Neural progenitor cell (in vitro differentiated cells): ENCODE data around the gene DAP3. TPM values are rescaled to one million over a fixed set of nuclear protein-coding genes. Genes with fewer than 3 reads are reported as not detected.

ENCODE experiments used
- DNase-seq: peaks from one replicate; pipeline ENCODE4 v3.0.0-alpha.2; 2016; ENCODE audit warnings: low spot score
- H2AFZ ChIP-seq: fragments of 200-600 bp; sonication (generic); replicated peaks from 2 replicates; pipeline ENCODE4 v1.6.1; 2016; ENCODE audit warnings: antibody characterized with exemption
- H3F3A ChIP-seq: fragments of 200-600 bp; sonication (generic); 2 replicates; pipeline ENCODE4 v1.6.1; 2016; ENCODE audit warnings: antibody characterized with exemption, low read depth
- H3K27ac ChIP-seq: fragments of 200-600 bp; sonication (generic); 2 replicates; pipeline ENCODE4 v1.5.1; 2016; ENCODE audit warnings: mild to moderate bottlenecking
- H3K27me3 ChIP-seq: fragments of 200-600 bp; sonication (generic); 2 replicates; pipeline ENCODE4 v1.6.1; 2016; ENCODE audit warnings: mild to moderate bottlenecking, moderate library complexity
- H3K36me3 ChIP-seq: fragments of 200-600 bp; sonication (generic); 2 replicates; pipeline ENCODE4 v1.5.1; 2016
- H3K4me1 ChIP-seq: fragments of 200-600 bp; sonication (generic); 2 replicates; pipeline ENCODE4 v1.6.1; 2016; ENCODE audit warnings: mixed run types
- H3K4me2 ChIP-seq: fragments of 200-600 bp; sonication (generic); 2 replicates; pipeline ENCODE4 v1.6.1; 2016
- H3K4me3 ChIP-seq: fragments of 200-600 bp; sonication (generic); 2 replicates; pipeline ENCODE4 v1.5.1; 2016
- H3K79me2 ChIP-seq: fragments of 200-600 bp; sonication (generic); 2 replicates; pipeline ENCODE4 v1.6.1; 2016; ENCODE audit warnings: low read depth
- H3K9ac ChIP-seq: fragments of 200-600 bp; sonication (generic); 2 replicates; pipeline ENCODE4 v1.6.1; 2016
- H3K9me3 ChIP-seq: fragments of 200-600 bp; sonication (generic); 2 replicates; pipeline ENCODE4 v1.5.1; 2016; ENCODE audit warnings: low read depth
- H4K20me1 ChIP-seq: fragments of 200-600 bp; sonication (generic); 2 replicates; pipeline ENCODE4 v1.6.1; 2016; ENCODE audit warnings: low read depth
- H3K27ac Mint-ChIP-seq: 3 replicates; pipeline ENCODE4 v1.8.0; 2021; ENCODE audit warnings: mixed read lengths
- H3K27me3 Mint-ChIP-seq: 2 replicates; pipeline ENCODE4 v1.8.0; 2022; ENCODE audit warnings: low read depth, mild to moderate bottlenecking, inconsistent platforms, moderate library complexity, mixed read lengths; ENCODE audit not compliant: insufficient read depth
- H3K36me3 Mint-ChIP-seq: 3 replicates; pipeline ENCODE4 v1.8.0; 2021; ENCODE audit warnings: mixed read lengths
- H3K4me1 Mint-ChIP-seq: 3 replicates; pipeline ENCODE4 v1.8.0; 2021; ENCODE audit warnings: mixed read lengths
- H3K4me3 Mint-ChIP-seq: 3 replicates; pipeline ENCODE4 v1.8.0; 2021; ENCODE audit warnings: mild to moderate bottlenecking, moderate library complexity, mixed read lengths
- H3K9me3 Mint-ChIP-seq: 3 replicates; pipeline ENCODE4 v1.8.0; 2020; ENCODE audit warnings: mixed read lengths
- CTCF ChIP-seq: fragments of 200-600 bp; sonication (generic); IDR thresholded peaks from 2 replicates; pipeline ENCODE4 v1.5.1; 2017; ENCODE audit warnings: antibody characterized with exemption, mild to moderate bottlenecking
- EZH2 ChIP-seq: fragments of 200-600 bp; sonication (generic); IDR thresholded peaks from 2 replicates; pipeline ENCODE4 v1.6.1; 2017; ENCODE audit warnings: antibody characterized with exemption, mild to moderate bottlenecking, moderate library complexity
- EZH2phosphoT487 ChIP-seq: fragments of 200-600 bp; sonication (generic); IDR thresholded peaks from 2 replicates; pipeline ENCODE4 v1.6.1; 2017; ENCODE audit warnings: antibody characterized with exemption
- total RNA-seq: library from RNA; depleted of rRNA; stranded (reverse); fragments of >200 nt; gene quantifications from 2 replicates; pipeline ENCODE4 v1.2.3, GENCODE V29; 2015; ENCODE audit warnings: low replicate concordance

DAP3 gene
- total RNA-seq, 1 donor from 2014 or later, result 70.9 TPM

DNA sequence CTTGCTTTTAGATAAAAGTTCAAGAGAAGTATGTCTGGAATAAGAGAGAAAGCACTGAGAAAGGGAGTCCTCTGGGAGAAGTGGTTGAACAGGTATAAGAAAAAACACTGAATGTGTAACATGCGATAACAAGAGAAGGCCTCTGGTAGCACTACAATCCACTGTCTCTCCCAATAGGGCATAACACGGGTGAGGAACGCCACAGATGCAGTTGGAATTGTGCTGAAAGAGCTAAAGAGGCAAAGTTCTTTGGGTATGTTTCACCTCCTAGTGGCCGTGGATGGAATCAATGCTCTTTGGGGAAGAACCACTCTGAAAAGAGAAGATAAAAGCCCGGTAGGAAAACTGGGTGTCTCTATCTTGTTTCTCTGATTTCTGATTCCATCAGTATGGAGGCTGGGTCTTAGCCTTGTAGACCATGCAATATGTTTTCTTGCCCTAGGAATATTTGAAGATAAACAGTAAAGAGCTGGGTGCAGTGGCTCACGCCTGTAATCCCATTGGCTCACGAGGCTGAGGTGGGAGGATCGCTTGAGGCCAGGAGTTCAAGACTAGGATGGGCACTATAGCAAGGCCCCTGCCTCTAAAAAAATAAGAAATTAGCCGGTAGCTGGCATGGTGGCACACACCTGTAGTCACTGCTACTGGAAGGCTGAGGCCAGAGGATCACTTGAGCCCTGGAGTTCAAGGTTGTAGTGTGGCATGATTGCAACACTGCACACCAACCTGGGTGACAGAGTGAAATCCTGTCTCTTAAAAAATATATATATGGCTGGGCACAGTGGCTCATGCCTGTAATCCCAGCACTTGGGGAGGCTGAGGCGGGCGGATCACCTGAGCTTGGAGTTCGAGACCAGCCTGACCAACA, 40.4 kb downstream of the DAP3 start:
- Mint-ChIP-seq H3K9me3 (no peaks in the 10 kb centered on the region), H3K36me3 (peaks cover 6% of the 10 kb centered on the region), H3K4me3 (no peak overlapping the region), H3K27ac (no peak overlapping the region), H3K4me1 (peaks cover 3% of the 10 kb centered on the region), H3K27me3 (peaks cover 3% of the 10 kb centered on the region)
- Histone ChIP-seq H3K4me1 (no peaks in the 10 kb centered on the region), H2AFZ (no peak overlapping the region), H3K9me3 (no peaks in the 10 kb centered on the region), H3K27me3 (no peaks in the 10 kb centered on the region), H4K20me1 (no peaks in the 10 kb centered on the region), H3K4me2 (no peak overlapping the region), H3F3A (peaks cover 26% of the 10 kb centered on the region), H3K4me3 (no peak overlapping the region), H3K27ac (no peak overlapping the region), H3K79me2 (no peaks in the 10 kb centered on the region), H3K9ac (no peak overlapping the region), H3K36me3 (no peaks in the 10 kb centered on the region)
- peak; percentile 79 for DNase-seq
- TF ChIP-seq EZH2 (no peak), CTCF (peak; percentile 73), EZH2phosphoT487 (no peak)

GRCh38 chr1:155740995-155741394, 52.1 kb downstream of the DAP3 start:
- H3K27ac ChIP-seq, result no peak overlapping the region
- no peaks in the 10 kb centered on the region for H3K27me3 ChIP-seq
- Mint-ChIP-seq H3K9me3 (no peaks in the 10 kb centered on the region), H3K4me3 (no peak overlapping the region), H3K36me3 (peaks cover 14% of the 10 kb centered on the region), H3K27ac (no peak overlapping the region), H3K4me1 (peaks cover 5% of the 10 kb centered on the region), H3K27me3 (peaks cover 3% of the 10 kb centered on the region)
- no peak overlapping the region for H3K4me3 ChIP-seq
- peaks cover 19% of the 10 kb centered on the region for H3F3A ChIP-seq
- DNase-seq, result no peak
- H4K20me1 ChIP-seq, result no peaks in the 10 kb centered on the region
- H3K9me3 ChIP-seq, result no peaks in the 10 kb centered on the region
- H2AFZ ChIP-seq, result no peak overlapping the region
- no peak overlapping the region for H3K9ac ChIP-seq
- no peaks in the 10 kb centered on the region for H3K4me1 ChIP-seq
- H3K79me2 ChIP-seq, result no peaks in the 10 kb centered on the region
- no peak for TF ChIP-seq EZH2
- no peak for TF ChIP-seq CTCF
- no peak overlapping the region for H3K4me2 ChIP-seq
- no peaks in the 10 kb centered on the region for H3K36me3 ChIP-seq

- Mint-ChIP-seq H3K36me3 (peaks cover 8% of the 10 kb centered on the region), H3K4me3 (no peak overlapping the region), H3K9me3 (no peaks in the 10 kb centered on the region), H3K27ac (no peak overlapping the region), H3K4me1 (peaks cover 5% of the 10 kb centered on the region), H3K27me3 (peaks cover 3% of the 10 kb centered on the region)
- Histone ChIP-seq H3K27me3 (no peaks in the 10 kb centered on the region), H2AFZ (no peak overlapping the region), H3K4me2 (no peak overlapping the region), H3F3A (peaks cover 19% of the 10 kb centered on the region), H3K27ac (no peak overlapping the region), H3K79me2 (no peaks in the 10 kb centered on the region), H3K36me3 (no peaks in the 10 kb centered on the region), H3K9ac (no peak overlapping the region), H3K4me1 (no peaks in the 10 kb centered on the region), H3K9me3 (no peaks in the 10 kb centered on the region), H3K4me3 (no peak overlapping the region), H4K20me1 (no peaks in the 10 kb centered on the region)
- no peak for TF ChIP-seq EZH2
- no peak for TF ChIP-seq CTCF
- TF ChIP-seq EZH2phosphoT487, result no peak
- DNase-seq, result no peak
These were observed 53.0 kb downstream of the DAP3 start for GRCh38 chr1:155741908-155742307.
